HG03060 (cell line): ENCODE measurements around the gene LCLAT1.
"Not testable (repeated sequence)": the region's sequence is repeated elsewhere in the genome, so short reads cannot be mapped to it uniquely, and the experiment has no call there.

Experiments used
- ATAC-seq: cut with Tn5 transposase; IDR thresholded peaks from one replicate; pipeline ENCODE4 v1.9.1; 2021; ENCODE audit warnings: low read depth, moderate number of reproducible peaks; ENCODE audit not compliant: unreplicated experiment

LCLAT1 gene

DNA sequence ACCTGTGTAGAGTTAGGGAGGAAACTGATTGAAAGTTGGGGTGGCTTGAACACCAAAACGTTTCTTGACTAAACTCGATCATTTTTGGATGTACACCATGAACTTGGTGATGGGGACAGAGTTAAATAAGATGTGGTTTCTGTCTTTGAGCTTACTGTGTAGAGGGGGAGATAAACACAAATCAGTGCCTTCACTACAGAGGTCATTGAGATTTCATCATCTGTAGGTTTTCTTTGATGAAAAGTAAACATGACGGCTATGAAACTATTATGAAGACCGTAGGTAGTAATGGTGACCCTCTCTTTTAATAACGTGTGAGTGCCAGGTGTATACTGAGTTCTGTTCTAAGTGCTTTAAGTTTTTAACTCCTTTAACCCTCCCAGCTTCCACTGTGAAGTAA is 6.5 kb downstream of the LCLAT1 start:
- ATAC-seq: no peak

DNA sequence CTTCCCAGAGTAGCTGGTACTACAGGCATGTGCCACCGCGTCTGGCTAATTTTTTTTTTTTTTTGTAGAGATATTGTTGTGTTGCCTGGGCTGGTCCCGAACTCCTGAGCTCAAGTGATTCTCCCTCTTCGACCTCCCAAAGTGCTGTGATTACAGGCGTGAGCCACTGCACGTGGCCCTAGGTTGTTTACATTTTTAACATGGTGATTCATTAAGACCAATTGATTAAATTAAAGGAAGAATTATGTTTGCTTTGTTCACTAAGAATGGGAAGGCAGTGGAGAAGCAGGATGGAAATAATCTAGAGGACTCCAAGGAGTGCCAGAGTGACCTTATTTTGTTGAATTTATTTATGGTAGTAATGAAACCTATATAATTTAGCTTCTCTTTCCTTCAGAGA is 7.5 kb downstream of the LCLAT1 start:
- no peak for ATAC-seq

DNA sequence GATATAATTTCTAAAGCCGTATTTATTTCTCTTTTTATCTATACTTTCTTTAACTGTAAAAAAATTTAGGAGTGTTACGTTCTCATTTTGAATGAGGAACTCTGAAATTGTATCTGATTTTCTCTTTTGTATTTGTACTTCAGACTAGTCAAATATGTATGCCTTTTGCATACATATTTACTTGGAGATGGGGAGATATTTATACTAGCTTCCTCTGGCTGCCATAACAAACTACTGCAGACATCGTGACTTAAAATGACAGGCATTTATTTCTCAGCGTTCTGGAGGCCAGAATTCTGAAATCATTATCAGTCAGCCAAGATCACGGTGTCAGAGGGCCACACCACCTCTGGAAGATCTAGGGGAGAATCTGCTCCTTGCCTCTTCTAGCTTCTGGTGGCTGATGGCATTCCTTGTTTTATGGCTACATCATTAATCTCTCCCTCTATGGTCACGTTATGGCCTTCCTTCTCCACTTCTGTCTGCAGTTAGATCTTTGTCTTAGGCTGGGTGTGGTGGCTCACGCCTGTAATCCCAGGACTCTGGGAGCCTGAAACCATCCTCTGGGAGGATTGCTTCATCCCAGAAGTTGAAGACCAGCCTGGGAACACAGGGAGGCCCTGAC is 8.2 kb downstream of the LCLAT1 start:
- ATAC-seq: no peak

DNA sequence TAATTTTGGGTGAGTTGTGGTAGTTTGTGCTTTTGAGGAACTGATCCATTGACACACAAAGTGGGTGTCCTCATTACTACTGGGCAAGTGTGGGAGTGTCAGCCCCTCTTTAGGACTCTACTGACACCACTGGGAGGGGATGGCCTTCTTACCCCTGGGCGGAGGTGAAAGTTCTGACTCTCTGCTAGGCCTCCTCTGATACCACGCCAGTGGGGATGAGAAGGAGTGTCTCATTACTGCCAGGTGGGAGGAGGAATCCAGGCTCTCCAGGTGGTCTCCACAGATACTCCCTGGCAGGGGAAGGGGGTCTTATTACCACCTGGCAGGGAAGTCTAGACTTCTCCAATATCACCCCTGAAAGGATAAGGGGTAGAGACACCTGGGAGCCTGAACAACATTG is 9.1 kb downstream of the LCLAT1 start:
- ATAC-seq: no peak

DNA sequence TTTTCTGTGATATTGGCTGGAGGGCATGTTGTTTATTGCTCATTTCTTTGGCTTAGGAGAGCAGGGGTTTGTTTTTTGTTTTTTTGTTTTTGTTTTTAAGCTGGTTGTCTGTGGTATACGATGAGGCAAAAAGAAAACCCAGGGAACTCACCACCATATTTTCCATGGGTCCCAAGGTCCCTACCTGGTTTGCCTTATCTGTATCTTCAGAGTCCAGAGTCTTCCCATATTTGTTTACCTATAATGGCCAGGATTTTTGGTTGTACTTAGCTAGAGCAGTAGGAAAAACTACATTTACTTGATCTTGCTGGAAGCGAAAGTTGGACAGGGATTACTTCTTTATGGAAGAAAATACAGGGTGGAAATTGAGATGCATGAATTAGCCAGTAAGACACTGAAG is 9.5 kb downstream of the LCLAT1 start:
- no peak for ATAC-seq

DNA sequence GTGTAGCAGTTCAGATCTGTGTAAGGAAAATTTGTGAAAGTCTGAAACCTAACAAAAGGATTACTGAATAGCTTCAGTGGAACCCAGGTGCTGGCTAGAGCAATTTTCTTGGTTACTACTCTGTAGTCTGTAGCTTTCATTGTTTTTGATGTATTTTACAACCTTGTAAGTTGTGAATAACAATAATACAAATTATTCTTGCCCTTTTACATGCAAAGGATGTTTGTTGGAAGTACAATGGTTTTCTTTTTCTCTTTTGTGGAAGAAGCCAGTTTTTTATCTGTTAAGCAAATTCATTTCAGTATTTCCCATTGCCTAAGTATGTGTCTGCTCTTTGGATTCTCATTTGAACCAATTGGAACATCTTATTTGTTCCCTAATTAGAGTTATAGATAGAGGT is 10.2 kb downstream of the LCLAT1 start:
- no peak for ATAC-seq

DNA sequence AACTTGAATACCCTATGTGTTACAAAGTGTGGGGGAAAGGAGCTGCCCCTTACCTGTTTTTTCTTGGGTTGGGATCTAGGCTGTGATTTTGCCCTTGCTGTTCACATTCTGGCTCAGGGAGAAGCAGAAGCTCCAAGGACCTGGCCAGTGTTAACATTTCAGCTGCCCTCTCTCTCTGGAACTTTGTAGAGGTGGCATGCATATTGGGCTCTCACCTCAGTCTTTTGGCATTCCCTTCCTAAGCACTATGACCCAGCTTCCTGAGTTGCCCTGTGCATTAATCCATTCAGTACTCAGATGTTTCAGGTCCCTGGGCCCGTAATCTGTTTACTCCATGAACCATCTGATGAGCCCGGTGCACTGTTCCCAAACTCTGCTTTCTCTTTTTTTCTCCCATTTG is 12.1 kb downstream of the LCLAT1 start:
- no peak for ATAC-seq

DNA sequence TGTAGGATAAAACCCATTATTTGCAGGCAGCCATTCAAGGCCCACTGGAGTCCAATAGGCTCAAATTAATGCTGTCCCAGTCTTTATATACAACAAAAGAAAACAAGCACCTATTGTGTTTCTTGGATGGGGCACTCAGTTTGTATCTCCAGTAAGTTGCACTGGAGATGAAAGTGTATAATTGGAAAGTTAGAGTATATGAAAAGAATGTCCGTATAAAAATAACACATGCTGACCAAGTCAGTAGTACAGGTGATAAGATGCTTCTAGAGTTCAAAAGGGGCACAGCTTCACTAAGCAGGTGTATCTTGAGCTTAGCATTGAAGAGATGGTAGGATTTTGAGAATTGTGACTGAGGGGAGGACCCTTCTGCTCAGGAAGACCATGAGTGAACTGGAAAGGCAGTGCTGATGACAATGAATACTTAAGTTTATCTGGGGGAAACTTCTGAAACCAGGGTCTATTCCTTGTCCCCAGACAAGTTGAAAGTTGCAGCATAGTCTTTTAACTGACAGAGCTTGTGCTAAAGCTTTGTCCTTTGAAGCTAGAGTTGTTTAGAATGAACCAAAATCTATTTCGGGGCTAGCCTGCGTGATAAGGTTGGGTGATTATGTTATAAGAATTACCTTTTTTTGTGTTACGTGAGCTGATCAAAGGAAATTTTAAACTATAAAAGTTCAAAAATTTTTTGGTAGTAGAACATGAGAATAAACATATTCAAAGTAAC is 15.2 kb downstream of the LCLAT1 start:
- no peak for ATAC-seq

DNA sequence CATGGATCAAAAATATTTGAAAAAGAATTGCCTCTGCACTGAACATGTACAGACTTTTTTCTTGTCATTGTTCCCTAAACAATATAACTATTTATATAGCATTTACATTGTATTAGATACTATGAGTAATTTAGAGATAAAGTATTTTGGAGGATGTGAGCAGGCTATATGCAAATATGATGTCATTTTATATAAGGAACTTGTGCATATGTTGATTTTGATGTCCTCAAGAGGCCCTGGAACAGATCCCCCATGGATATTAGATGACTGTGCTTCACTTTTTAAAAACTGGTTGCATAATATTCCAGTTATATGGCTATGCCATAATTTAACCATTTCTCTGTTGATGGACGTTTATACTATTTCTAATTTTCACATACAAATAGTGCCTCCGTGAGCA is 16.5 kb downstream of the LCLAT1 start:
- no peak for ATAC-seq

DNA sequence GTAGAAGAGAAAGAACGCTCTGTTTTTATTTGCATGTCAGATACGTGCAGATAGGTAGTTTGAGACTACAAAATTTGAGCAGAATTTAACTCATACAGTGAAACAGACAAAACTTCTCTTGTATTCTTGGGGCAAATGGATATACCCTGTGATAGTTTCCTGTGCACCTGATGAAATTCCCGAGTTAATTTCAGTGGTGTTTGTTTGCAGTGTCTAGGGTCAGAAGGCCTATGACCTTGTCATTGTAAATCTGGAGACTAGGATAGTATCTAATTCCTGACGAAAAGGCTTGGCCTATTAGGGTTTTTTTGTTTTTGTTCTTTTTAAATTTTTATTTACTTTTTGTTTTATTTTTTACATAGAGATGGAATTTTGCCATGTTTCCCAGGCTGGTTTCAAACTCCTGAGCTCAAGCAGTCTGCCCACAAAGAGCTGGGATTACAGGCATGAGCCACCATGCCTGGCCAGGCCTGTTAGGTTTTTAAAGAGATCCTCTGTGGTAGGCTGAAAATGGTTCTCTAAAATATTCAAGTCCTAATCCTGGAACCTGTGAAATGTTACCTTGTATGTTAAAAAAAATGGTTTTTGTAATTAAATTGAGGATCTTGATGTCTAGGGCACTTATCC is 17.6 kb downstream of the LCLAT1 start:
- no peak for ATAC-seq

DNA sequence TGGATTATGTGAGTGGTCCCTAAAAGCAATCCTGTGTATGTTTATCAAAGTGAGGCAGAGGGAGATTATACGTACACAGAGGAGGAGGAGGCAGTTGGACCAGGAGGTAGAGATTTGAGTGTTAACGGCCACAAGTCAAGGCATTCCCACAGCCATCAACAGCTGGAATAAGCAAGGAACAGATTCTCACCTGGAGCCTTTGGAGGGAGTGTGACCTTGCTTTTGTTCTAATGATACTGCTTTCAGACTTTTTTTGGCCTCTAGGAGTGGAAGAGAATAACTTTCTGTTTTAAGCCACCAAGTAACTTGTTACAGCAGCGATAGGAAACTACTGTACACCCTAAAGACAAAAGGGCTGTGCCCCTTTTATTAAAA is 18.1 kb downstream of the LCLAT1 start:
- ATAC-seq: no peak

DNA sequence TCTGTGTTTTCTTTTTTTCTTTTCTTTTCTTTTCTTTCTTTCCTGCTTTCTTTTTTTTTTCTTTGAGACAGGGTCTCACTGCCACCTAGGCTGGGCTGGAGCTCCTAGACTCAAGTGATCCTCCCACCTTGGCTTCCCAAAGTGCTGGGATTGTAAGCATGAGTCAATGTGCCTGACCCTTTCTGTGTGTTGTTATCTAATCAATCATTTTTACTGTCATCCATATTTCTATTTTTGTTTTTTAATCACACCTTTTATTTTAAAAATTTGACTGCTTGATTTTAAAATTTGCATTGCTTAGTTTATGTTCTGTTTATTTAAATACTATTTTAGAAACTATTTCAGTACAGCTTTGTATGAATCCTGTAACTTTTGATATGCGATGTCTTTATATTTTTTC is 19.2 kb downstream of the LCLAT1 start:
- ATAC-seq: no peak

DNA sequence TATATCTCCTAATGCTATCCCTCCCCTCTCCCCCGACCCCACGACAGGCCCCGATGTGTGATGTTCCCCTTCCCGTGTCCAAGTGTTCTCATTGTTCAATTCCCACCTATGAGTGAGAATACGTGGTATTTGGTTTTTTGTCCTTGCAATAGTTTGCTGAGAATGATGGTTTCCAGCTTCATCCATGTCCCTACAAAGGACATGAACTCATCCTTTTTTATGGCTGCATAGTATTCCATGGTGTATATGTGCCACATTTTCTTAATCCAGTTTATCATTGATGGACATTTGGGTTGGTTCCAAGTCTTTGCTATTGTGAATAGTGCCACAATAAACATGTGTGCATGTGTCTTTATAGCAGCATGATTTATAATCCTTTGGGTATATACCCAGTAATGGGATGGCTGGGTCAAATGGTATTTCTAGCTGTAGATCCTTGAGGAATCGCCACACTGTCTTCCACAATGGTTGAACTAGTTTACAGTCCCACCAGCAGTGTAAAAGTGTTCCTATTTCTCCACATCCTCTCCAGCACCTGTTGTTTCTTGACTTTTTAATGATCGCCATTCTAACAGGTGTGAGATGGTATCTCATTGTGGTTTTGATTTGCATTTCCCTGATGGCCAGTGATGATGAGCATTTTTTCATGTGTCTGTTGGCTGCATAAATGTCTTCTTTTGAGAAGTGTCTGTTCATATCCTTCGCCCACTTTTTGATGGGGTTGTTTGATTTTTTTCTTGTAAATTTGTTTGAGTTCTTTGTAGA is 20.2 kb downstream of the LCLAT1 start:
- not testable (repeated sequence) for ATAC-seq

DNA sequence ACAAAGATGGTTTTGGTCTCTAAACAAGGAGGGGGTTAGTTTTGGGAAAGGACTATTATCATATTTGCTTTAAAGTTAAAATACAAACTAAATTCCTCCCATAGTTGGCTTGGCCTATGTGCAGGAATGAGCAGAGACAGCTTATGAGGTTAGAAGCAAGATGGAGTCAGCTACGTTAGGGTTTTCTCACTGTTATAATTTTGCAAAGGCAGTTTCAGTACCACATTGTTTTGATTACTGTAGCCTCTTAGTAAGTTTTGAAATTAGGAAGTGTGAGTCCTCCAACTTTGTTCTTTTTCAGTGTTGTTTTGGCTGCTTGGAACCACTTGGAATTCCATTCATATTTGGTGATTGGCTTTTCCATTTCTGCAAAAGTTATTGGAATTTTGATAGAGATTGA is 23.4 kb downstream of the LCLAT1 start:
- ATAC-seq: no peak

DNA sequence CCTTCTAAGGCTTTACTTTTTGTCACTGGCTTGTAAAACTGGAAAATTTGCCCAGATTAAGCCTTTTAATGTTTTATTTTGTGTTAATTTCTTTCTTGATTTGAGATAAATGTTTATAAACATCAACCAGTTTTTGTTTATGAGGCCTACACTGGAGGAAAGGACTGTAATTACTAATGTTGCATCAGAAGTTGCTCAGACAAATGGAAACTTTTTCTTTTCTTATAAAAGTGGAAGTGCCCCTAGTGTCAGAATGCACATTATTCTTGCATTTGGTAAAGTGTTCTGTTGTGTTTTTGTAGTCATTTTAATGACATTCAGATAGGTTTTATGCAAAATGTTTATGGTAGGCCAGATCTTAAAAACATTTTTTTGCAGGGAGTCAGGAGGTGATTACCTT is 25.3 kb downstream of the LCLAT1 start:
- no peak for ATAC-seq

DNA sequence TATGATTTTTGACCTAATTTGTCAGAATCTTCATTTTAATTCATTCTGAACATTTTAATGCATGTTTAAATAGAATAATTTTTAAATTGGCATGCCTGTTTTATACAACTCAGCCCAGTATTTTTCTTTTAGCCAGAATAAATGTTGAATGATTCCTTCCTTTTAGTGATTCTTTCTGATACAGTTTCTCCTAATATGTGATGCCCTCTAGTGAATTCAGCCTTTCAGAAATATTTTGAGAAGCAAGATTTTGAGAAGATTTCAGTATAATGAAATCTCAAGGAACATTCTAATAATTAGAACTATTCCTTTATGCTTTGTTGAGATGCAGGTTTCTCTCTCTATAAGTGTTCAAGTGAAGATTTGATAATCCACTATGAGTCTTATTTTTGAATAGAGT is 28.5 kb downstream of the LCLAT1 start:
- no peak for ATAC-seq

DNA sequence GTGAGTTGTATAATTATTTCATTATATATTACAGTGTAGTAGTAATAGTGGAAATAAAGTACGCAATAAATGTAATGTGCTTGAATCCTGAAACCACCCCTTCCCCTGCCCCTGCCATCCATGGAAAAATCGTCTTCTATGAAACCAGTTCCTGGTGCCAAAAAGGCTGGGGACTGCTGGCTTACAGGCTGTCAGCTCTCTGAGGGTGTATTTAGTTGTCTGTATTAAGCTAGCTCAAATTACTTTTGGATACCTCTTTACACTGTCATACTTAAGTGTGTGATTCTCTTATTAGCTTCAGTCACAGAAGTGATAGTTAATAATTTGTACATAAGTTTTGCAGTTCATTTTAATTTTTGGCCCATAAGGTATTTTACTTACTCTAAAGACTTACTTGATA is 29.6 kb downstream of the LCLAT1 start:
- no peak for ATAC-seq

DNA sequence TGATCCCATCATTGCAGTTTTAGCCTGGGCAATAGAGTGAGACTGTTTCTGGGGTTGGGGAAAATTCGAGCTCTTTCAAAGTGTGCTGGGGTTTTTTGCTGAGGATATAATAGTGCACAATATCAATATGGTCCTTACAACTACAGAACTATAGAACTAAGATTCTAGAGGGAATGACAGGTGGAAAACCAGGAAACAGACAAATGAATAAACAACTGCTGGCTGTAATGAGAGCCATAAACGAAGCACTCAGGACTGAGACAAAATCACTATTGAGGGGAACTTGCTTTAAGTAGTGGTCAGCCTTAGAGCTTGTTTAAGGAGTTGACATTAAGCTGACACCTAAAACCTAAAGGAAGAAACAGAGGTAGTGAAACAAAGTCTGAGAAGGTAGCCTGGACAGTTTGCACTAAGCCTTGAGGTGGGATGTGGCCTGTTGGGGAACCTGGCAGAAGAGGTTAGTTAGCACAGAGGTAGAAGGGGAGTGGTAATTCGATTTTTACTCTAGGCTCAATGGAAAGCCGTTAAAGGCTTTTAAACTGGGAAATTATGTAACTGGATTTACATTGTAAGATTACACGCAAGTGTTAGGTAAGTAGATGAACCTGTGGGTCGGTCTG is 33.8 kb downstream of the LCLAT1 start:
- no peak for ATAC-seq

DNA sequence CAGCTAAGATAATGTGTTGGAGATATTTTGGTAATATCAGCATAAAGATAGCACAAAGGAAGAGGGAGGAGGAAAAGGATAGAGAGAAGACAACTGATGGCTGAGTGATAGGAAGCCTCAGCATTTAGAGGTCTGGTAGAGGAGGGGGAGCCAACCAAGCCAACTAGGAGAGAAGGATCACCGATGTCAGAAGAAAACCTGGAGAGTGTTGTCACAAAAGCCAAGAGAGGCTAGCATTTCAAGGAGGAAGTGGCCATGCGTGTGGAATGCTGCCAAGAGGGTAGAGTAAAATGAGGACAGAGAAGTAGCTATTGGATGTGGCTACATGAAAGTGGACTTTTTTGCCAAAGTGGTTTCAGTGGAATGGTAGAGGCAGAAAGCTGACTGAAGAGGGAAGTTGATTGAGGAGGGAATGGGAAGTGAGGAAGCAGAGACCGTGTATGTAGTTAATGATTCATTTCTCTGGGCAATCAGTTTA is 34.3 kb downstream of the LCLAT1 start:
- no peak for ATAC-seq

DNA sequence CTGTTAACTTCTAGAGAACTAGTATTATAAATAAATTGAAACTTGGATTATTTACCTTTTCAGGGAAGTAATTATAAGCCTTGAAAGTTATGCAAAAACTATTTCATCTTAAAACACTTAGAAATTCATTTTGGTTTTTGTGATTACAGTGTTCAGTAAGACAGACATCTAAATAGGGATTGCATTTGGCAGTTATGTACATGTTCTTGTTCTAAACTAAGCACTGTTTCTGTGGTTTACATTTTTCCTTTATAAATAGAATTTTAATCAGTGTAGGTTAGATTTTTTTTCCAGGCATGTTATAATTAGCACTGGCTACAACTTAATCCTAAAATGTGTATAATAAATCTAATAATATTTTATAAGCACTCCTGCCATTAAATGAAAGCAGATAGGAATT is 35.0 kb downstream of the LCLAT1 start:
- ATAC-seq: no peak

DNA sequence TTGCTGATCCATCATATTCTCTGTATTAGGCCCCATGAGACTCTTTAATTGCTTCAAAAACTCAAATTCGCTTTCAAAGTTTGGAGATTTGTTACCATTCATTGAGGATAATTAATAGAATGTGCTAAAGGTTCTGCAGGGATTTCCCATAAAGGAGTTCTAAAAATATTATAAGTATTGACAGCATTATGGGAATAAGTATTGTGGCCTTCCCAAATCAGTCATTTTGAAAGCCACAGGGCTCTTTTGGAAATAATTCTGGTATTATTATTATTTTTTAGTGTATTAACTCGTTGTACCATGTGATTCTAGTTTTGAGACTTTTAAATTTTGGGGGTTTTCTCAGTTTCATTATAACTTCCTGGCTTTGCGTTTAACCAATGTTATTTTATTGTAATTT is 37.1 kb downstream of the LCLAT1 start:
- no peak for ATAC-seq
